ENCODE results near the gene C3orf52.

The C3orf52 gene

DNA sequence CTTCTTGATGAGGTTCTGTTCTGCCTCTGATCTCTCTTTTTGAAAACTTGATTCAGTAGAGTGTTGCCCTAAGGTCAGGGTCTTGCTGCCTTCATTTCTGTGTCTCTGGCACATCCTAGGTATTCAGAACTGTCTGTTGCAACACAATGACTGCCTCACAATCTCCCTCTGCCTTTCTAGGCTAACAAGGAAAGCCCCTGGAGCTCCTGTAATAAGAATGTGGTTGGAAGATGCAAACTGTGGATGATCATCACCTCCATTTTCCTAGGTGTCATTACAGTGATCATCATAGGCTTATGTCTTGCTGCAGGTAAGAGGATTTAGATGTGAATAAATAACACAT is 7.0 kb downstream of the C3orf52 start:
- Mint-ChIP-seq H3K4me3 (no peak overlapping the region), H3K36me3 (no peaks in the 10 kb centered on the region), H3K27ac (no peak overlapping the region), H3K4me1 (peaks cover 14% of the 10 kb centered on the region), H3K27me3 (peaks cover 6% of the 10 kb centered on the region), H3K9me3 (no peaks in the 10 kb centered on the region)
- ATAC-seq (ENCODE audit: low read depth) (no peak), DNase-seq (ENCODE audit: low spot score in 2 of 2) (no peak)

GRCh38 chr3:112095731-112096130 is 9.5 kb downstream of the C3orf52 start:
- H3K27ac Mint-ChIP-seq, result no peak overlapping the region
- no peaks in the 10 kb centered on the region for H3K36me3 Mint-ChIP-seq
- ATAC-seq (ENCODE audit: low read depth) (no peak), DNase-seq (ENCODE audit: low spot score in 2 of 2) (no peak)
- H3K27me3 Mint-ChIP-seq, result no peaks in the 10 kb centered on the region
- H3K4me3 Mint-ChIP-seq, result no peak overlapping the region
- no peaks in the 10 kb centered on the region for H3K9me3 Mint-ChIP-seq
- peaks cover 14% of the 10 kb centered on the region for H3K4me1 Mint-ChIP-seq

GRCh38 chr3:112096176-112096575 is 10.0 kb downstream of the C3orf52 start:
- Mint-ChIP-seq H3K36me3 (no peaks in the 10 kb centered on the region), H3K9me3 (no peaks in the 10 kb centered on the region), H3K4me1 (peaks cover 12% of the 10 kb centered on the region), H3K27ac (no peak overlapping the region), H3K4me3 (no peak overlapping the region), H3K27me3 (no peaks in the 10 kb centered on the region)
- ATAC-seq (ENCODE audit: low read depth), result no peak
- no peak for DNase-seq (ENCODE audit: low spot score in 2 of 2)

DNA sequence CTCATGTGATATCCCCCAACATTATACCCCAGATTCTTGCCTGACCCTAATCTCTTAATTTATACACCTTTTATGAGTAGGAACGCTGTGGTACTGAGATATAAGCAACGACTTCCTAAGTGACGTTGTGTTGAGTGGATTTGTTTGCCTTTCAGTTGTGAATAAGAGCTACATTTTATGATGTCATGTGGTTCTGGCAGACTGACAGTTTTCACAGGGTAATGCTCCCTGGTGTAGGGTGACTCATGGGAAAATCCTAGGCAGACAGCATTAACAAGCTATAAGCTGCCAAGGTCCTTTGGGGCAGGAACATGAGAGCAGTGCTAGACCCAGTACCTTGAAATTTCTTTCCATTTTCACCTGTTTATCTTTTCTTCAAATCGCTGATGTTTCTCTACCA is 11.2 kb downstream of the C3orf52 start:
- Mint-ChIP-seq H3K27ac (no peak overlapping the region), H3K4me3 (no peak overlapping the region), H3K36me3 (no peaks in the 10 kb centered on the region), H3K4me1 (peaks cover 9% of the 10 kb centered on the region), H3K9me3 (no peaks in the 10 kb centered on the region), H3K27me3 (no peaks in the 10 kb centered on the region)
- DNase-seq (ENCODE audit: low spot score in 2 of 2) (no peak), ATAC-seq (ENCODE audit: low read depth) (no peak)

GRCh38 chr3:112101916-112102315 is 15.7 kb downstream of the C3orf52 start:
- Mint-ChIP-seq H3K27me3 (peaks cover 6% of the 10 kb centered on the region), H3K27ac (no peak overlapping the region), H3K4me3 (no peak overlapping the region)

GRCh38 chr3:112104774-112105173 is 18.6 kb downstream of the C3orf52 start:
- ATAC-seq (ENCODE audit: low read depth), result no peak
- no peak overlapping the region for H3K4me3 Mint-ChIP-seq
- DNase-seq (ENCODE audit: low spot score in 2 of 2), result no peak
- H3K36me3 Mint-ChIP-seq, result no peaks in the 10 kb centered on the region
- H3K27me3 Mint-ChIP-seq, result peaks cover 6% of the 10 kb centered on the region
- H3K9me3 Mint-ChIP-seq, result no peaks in the 10 kb centered on the region
- H3K4me1 Mint-ChIP-seq, result no peaks in the 10 kb centered on the region
- H3K27ac Mint-ChIP-seq, result no peak overlapping the region

More at GRCh38 chr3:112101916-112102315, 15.7 kb downstream of the C3orf52 start:
- ATAC-seq (ENCODE audit: low read depth) (no peak), DNase-seq (ENCODE audit: low spot score in 2 of 2) (no peak)
- no peaks in the 10 kb centered on the region for H3K4me1 Mint-ChIP-seq
- H3K36me3 Mint-ChIP-seq, result no peaks in the 10 kb centered on the region
- no peaks in the 10 kb centered on the region for H3K9me3 Mint-ChIP-seq

DNA sequence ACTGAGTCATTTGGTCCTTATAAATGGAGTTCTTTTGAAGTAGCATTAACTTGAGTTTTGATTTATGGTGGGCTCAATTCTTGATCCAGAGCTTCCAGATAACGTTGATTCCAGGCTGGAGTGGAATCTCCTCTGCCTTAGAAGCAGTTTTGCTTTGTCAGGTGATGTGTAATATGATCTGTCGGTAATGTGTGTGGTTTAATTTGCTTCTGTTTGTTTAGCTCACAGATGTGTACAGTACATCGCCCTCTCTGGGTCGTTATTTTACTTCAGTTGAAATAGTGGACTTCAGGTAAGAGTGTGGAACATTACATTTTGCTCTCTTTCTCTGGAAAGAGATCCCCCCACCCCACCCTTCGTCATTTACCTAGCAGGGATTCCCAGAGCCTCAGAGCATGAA is 23.1 kb downstream of the C3orf52 start:
- ATAC-seq (ENCODE audit: low read depth), result no peak
- H3K36me3 Mint-ChIP-seq, result no peaks in the 10 kb centered on the region

DNA sequence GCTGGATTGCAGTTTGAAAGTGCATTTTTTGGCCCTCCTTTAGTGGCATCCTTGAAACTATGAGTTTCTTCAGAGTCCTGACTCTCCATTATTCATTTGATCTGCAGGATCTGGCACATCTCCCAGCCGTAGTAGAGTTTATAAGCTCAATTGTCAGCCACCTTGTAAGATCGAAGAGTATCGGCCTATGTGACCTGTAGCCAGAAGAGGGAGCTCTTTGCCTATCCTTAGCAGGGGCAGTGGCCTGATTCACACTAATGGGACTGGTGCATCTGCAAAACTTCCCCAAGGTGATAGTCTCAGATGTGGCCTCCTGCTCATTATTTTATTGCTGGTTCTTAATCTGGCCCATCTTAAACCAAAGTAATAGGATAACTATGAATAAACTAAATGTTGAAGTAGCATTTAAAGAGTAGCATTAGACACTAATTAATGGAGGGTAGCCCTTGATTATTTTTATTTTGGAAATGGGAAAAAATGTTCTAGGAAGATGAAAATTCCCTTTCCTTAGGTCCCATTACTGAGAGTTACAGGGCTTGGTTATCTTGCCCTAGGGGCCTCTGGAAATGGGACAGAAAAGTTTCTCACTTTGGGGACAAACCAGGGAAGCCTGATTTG is 25.7 kb downstream of the C3orf52 start:
- Mint-ChIP-seq H3K4me1 (peaks cover 23% of the 10 kb centered on the region), H3K27ac (peak overlapping the region; percentile 19), H3K27me3 (peaks cover 2% of the 10 kb centered on the region), H3K36me3 (peaks cover 1% of the 10 kb centered on the region), H3K9me3 (no peaks in the 10 kb centered on the region), H3K4me3 (no peak overlapping the region)
- peak; percentile 48 to 75 for DNase-seq (ENCODE audit: low spot score in 2 of 2)
- ATAC-seq (ENCODE audit: low read depth), result peak; percentile 87

More for the DNA sequence above, 23.1 kb downstream of the C3orf52 start:
- no peak for DNase-seq (ENCODE audit: low spot score in 2 of 2)
- Mint-ChIP-seq H3K9me3 (no peaks in the 10 kb centered on the region), H3K27ac (no peak overlapping the region), H3K27me3 (no peaks in the 10 kb centered on the region), H3K4me3 (no peak overlapping the region), H3K4me1 (peaks cover 12% of the 10 kb centered on the region)

DNA sequence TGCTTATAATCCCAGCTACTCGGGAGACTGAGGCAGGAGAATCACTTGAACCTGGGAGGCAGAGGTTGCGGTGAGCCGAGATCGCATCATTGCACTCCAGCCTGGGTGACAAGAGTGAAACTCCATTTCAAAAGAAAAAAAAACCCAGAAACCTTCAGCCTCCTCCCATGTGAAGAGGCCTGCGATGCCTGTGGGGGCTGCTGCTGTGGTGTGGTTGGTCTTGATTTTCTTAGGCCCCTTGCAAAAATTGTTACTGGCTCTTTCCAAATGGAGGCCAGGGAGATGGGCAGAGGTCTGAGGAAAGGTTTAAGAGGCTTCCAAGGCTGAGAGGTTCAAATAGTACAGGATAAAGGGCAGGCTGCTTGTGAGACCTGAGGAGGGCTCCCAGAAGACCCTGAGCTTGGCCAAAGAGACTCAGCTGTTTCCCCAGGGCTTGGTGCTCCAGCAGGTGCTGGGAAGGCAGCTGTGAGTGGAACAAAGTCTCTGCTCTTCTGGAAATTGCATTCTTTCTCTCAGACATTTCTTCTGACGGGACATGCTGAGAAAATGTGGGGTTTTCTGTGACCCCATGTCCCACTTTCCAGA is 28.5 kb downstream of the C3orf52 start:
- peak overlapping the region; percentile 95 for H3K27ac Mint-ChIP-seq
- peaks cover 2% of the 10 kb centered on the region for H3K27me3 Mint-ChIP-seq
- ATAC-seq (ENCODE audit: low read depth) (no peak), DNase-seq (ENCODE audit: low spot score in 2 of 2) (no peak)
- H3K4me1 Mint-ChIP-seq, result peaks cover 47% of the 10 kb centered on the region
- H3K4me3 Mint-ChIP-seq, result no peak overlapping the region
- H3K9me3 Mint-ChIP-seq, result no peaks in the 10 kb centered on the region
- H3K36me3 Mint-ChIP-seq, result peaks cover 1% of the 10 kb centered on the region

- no peak for DNase-seq (ENCODE audit: low spot score in 2 of 2)
- no peak for ATAC-seq (ENCODE audit: low read depth)
- no peaks in the 10 kb centered on the region for H3K9me3 Mint-ChIP-seq
- no peak overlapping the region for H3K4me3 Mint-ChIP-seq
- peaks cover 1% of the 10 kb centered on the region for H3K36me3 Mint-ChIP-seq
- peaks cover 2% of the 10 kb centered on the region for H3K27me3 Mint-ChIP-seq
- H3K27ac Mint-ChIP-seq, result peak overlapping the region; percentile 95
- H3K4me1 Mint-ChIP-seq, result peaks cover 53% of the 10 kb centered on the region
Measured at GRCh38 chr3:112115161-112115739, 29.1 kb downstream of the C3orf52 start.

DNA sequence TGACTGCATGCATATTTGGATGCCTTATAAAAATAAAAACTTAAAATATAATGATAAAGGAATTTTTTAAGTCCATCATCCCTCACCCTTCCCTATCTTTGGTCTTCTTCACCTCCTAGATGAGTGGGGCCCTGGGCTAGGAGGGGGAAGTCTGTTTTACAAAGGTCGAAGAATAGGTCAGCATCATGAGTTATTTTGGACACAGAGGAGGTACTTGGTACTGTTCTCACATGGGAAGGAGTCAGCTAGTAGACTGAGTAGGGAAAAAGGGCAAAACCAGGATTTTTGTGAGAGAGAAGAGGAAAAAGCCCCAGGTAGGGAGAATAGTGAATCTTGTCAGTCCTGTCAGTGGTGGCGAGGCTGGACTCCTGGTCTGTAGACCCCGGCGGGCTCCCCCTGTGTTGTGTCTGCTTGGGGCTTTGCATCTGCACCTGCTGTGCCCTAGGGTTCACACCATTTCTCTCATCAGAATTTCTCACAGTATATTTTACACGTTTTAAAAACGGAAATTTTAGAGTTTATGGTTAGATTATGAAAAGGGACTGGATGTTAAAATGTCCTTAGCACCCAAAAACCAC is 29.7 kb downstream of the C3orf52 start:
- DNase-seq (ENCODE audit: low spot score in 2 of 2) (no peak), ATAC-seq (ENCODE audit: low read depth) (no peak)
- Mint-ChIP-seq H3K36me3 (peaks cover 1% of the 10 kb centered on the region), H3K4me1 (peaks cover 57% of the 10 kb centered on the region), H3K27me3 (peaks cover 2% of the 10 kb centered on the region), H3K9me3 (no peaks in the 10 kb centered on the region), H3K4me3 (no peak overlapping the region), H3K27ac (peak overlapping the region; percentile 95)

GRCh38 chr3:112116748-112117186 is 30.6 kb downstream of the C3orf52 start:
- H3K4me3 Mint-ChIP-seq, result peak overlapping the region; percentile 66
- H3K9me3 Mint-ChIP-seq, result no peaks in the 10 kb centered on the region
- peak overlapping the region; percentile 82 for H3K27ac Mint-ChIP-seq
- no peak for ATAC-seq (ENCODE audit: low read depth)
- DNase-seq (ENCODE audit: low spot score in 2 of 2), result no peak
- H3K36me3 Mint-ChIP-seq, result peaks cover 1% of the 10 kb centered on the region
- H3K27me3 Mint-ChIP-seq, result peaks cover 2% of the 10 kb centered on the region
- peaks cover 62% of the 10 kb centered on the region for H3K4me1 Mint-ChIP-seq

DNA sequence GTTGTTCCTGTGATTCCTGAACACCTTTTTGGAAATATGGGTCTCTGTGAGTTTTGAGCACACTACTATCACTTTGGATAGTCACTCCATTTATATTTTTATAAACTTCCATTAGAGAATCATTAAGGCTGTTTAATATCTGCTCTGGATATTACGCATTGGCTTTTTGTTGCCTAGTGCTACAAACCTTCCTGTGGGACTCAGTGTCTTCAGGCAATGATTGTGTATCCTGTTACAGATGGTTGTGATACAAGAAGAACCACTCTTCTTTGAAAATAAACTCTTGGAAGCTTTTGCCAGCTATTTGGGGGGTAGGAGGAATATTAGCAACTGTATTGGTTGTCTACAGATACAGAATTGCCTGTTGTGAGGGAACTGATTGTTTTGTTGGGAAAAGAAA is 31.2 kb downstream of the C3orf52 start:
- no peak for ATAC-seq (ENCODE audit: low read depth)
- peaks cover 62% of the 10 kb centered on the region for H3K4me1 Mint-ChIP-seq
- peak overlapping the region; percentile 35 for H3K4me3 Mint-ChIP-seq
- H3K36me3 Mint-ChIP-seq, result peaks cover 1% of the 10 kb centered on the region
- no peak for DNase-seq (ENCODE audit: low spot score in 2 of 2)
- H3K9me3 Mint-ChIP-seq, result no peaks in the 10 kb centered on the region
- H3K27me3 Mint-ChIP-seq, result peaks cover 2% of the 10 kb centered on the region
- H3K27ac Mint-ChIP-seq, result peak overlapping the region; percentile 82

- H3K27ac Mint-ChIP-seq, result peak overlapping the region; percentile 82
- peak overlapping the region; percentile 35 for H3K4me3 Mint-ChIP-seq
- no peaks in the 10 kb centered on the region for H3K9me3 Mint-ChIP-seq
- H3K27me3 Mint-ChIP-seq, result peaks cover 2% of the 10 kb centered on the region
- peaks cover 60% of the 10 kb centered on the region for H3K4me1 Mint-ChIP-seq
- DNase-seq (ENCODE audit: low spot score in 2 of 2), result peak; percentile 44 to 57
- H3K36me3 Mint-ChIP-seq, result peaks cover 5% of the 10 kb centered on the region
- peak; percentile 79 for ATAC-seq (ENCODE audit: low read depth)
Measured at GRCh38 chr3:112117841-112118571, 31.8 kb downstream of the C3orf52 start.
